ENCODE results near the gene PPT1. TPM values are rescaled to one million over a fixed set of nuclear protein-coding genes. Genes with fewer than 3 reads are reported as not detected.

The PPT1 gene
- total and polyA plus RNA-seq, 2 donors (not counting 3 experiments of a cell fraction or from before 2014, with no cell fraction given), result 58.0 to 131 TPM

GRCh38 chr1:40032240-40032891 is 64.7 kb downstream of the PPT1 start:
- H3K36me3 ChIP-seq (ENCODE audit: control insufficient read depth in 2 of 2, extremely low read depth in 1 of 2, insufficient read depth in 2 of 2, low read length in 2 of 2), result no peaks in the 10 kb centered on the region
- TF ChIP-seq CTCF (IDR thresholded peaks at IDR 0.05; ENCODE audit: extremely low read depth in 1 of 2, insufficient read depth in 1 of 2, low read depth in 1 of 2, low read length in 2 of 2), result peak; percentile 56 to 59
- TF ChIP-seq GATA2 (IDR thresholded peaks at IDR 0.05; ENCODE audit: insufficient read depth, insufficient read length, low read depth, low read length), result no peak
- no peak for TF ChIP-seq FOS (IDR thresholded peaks at IDR 0.05; ENCODE audit: borderline replicate concordance, insufficient read depth, low read length)
- TF ChIP-seq MYC (IDR thresholded peaks at IDR 0.05; ENCODE audit: low read depth, low read length), result no peak
- TF ChIP-seq POLR2A (IDR thresholded peaks at IDR 0.05; ENCODE audit: low read depth, low read length), result no peak
- TF ChIP-seq EZH2 (IDR thresholded peaks at IDR 0.05; ENCODE audit: borderline replicate concordance, low read depth, low read length, severe bottlenecking), result no peak
- no peak for TF ChIP-seq MAX (IDR thresholded peaks at IDR 0.05; ENCODE audit: insufficient read depth, insufficient read length)
- no peak for TF ChIP-seq POLR2AphosphoS5 (IDR thresholded peaks at IDR 0.05; ENCODE audit: insufficient read depth, low read depth, low read length)
- peak; percentile 2 for TF ChIP-seq JUN (IDR thresholded peaks at IDR 0.05; ENCODE audit: borderline replicate concordance, insufficient read depth, insufficient read length, low read depth)
- H3K4me3 ChIP-seq (replicated peaks in 1 of 3; ENCODE audit: insufficient read depth in 1 of 3, low read depth in 1 of 3, low read length in 3 of 3), result no peak overlapping the region
- FAIRE-seq (peak; percentile 85), DNase-seq (ENCODE audit: low read depth, low spot score) (peak; percentile 71)
- H3K79me2 ChIP-seq (ENCODE audit: control insufficient read depth, insufficient read depth, low read length), result no peaks in the 10 kb centered on the region
- H3K4me1 ChIP-seq (ENCODE audit: control insufficient read depth, extremely low read depth, insufficient read depth, low read length), result peaks cover 10% of the 10 kb centered on the region
- intact Hi-C loops (cut with micrococcal nuclease), result loop anchor here (1.0 to 5.0 kb wide), 4 partner anchors 55 to 216 kb away; partner anchors contain the start of gene MYCL
- no peaks in the 10 kb centered on the region for H3K9me1 ChIP-seq (replicated peaks; ENCODE audit: control insufficient read depth, extremely low read depth, insufficient read depth, low read length)
- BruUV-seq (replicated peaks), result no TSS peak
- dilution Hi-C loops (cut with MboI; ENCODE audit: extremely low pct_ligation_motif_present, low sequenced_read_pairs), result no loop called here
- H2AFZ ChIP-seq (ENCODE audit: low read depth, low read length), result peak overlapping the region; percentile 70
- CTCF ChIA-PET, result interaction anchor here (0.5 to 6.5 kb wide), 49 partner anchors 10 to 430 kb away, joined by 3 to 114 read pairs (median 4); partner anchors contain the start of gene MFSD2A
- POLR2A ChIA-PET, result interaction anchor here (0.6 kb wide), 1 partner anchor 18 kb away, joined by 3 read pairs; no protein-coding TSS in a partner anchor
- H3K4me2 ChIP-seq (ENCODE audit: insufficient read depth, low read length), result no peak overlapping the region
- H3K9ac ChIP-seq (replicated peaks; ENCODE audit: extremely low read depth, insufficient read depth, low read length), result no peak overlapping the region
- H3K27ac ChIP-seq (ENCODE audit: insufficient read depth, low read depth, low read length), result no peak overlapping the region
- H4K20me1 ChIP-seq (replicated peaks; ENCODE audit: control insufficient read depth, extremely low read depth, insufficient read depth, low read length), result no peaks in the 10 kb centered on the region
- H3K9me3 ChIP-seq (replicated peaks; ENCODE audit: control insufficient read depth, insufficient read depth, low read length), result no peaks in the 10 kb centered on the region
- H3K27me3 ChIP-seq (ENCODE audit: control insufficient read depth in 2 of 2, insufficient read depth in 2 of 2, low read length in 2 of 2), result no peaks in the 10 kb centered on the region

All from endothelial cell of umbilical vein (primary cell).